Muscle of leg (tissue), 11 donors: ENCODE data around the gene TP53RK. TPM values are rescaled to one million over a fixed set of nuclear protein-coding genes. Genes with fewer than 3 reads are reported as not detected.
A peak's percentile ranks its signal among the peaks of the same experiment; 100 is the strongest.

ENCODE experiments used
- DNase-seq: peaks from one replicate; pipeline ENCODE4 v3.0.0; 2013
- H3K27ac ChIP-seq: one replicate; pipeline ENCODE4 v1.5.1; 2013; ENCODE audit warnings: mild to moderate bottlenecking, low read length, control low read depth
- H3K27me3 ChIP-seq: one replicate; pipeline ENCODE4 v1.6.1; 2013; ENCODE audit warnings: low read length; ENCODE audit not compliant: control insufficient read depth, insufficient read depth
- H3K36me3 ChIP-seq: one replicate; pipeline ENCODE4 v1.6.1; 2013; ENCODE audit warnings: low read length; ENCODE audit not compliant: control insufficient read depth, insufficient read depth
- H3K4me1 ChIP-seq: one replicate; pipeline ENCODE4 v1.6.1; 2013; ENCODE audit warnings: low read length; ENCODE audit not compliant: control insufficient read depth, insufficient read depth
- H3K4me3 ChIP-seq: one replicate; pipeline ENCODE4 v1.5.1; 2013; ENCODE audit warnings: low read length, control low read depth
- H3K9me3 ChIP-seq: replicated peaks from 2 replicates; pipeline ENCODE4 v1.6.1; 2013; ENCODE audit warnings: low read depth, low read length; ENCODE audit not compliant: control insufficient read depth
- WGBS: methylation state at CpG from one replicate; pipeline ENCODE4 v1.1.5; 2013; ENCODE audit warnings: missing lambda C conversion rate; ENCODE audit not compliant: insufficient coverage; 5-methylcytosine and 5-hydroxymethylcytosine counted together
- polyA plus RNA-seq, 8 donors: library from polyadenylated mRNA; unstranded; fragments of 120-200 nt; gene quantifications; one replicate each; pipeline versions ENCODE4 v1.2.1 to v1.2.3, GENCODE V29; 2013; ENCODE audit warnings: inconsistent platforms in 1 of 8, low replicate concordance in 1 of 8; ENCODE audit not compliant: insufficient read length in 8 of 8, insufficient read depth in 1 of 8
- total RNA-seq: library from RNA; stranded (reverse); fragments of 120-200 nt; gene quantifications from one replicate; pipeline ENCODE4 v1.2.4, GENCODE V29; 2013

TP53RK gene
- total and polyA plus RNA-seq, 9 donors: 9.4 to 12.5 (median 10.1) TPM

DNA sequence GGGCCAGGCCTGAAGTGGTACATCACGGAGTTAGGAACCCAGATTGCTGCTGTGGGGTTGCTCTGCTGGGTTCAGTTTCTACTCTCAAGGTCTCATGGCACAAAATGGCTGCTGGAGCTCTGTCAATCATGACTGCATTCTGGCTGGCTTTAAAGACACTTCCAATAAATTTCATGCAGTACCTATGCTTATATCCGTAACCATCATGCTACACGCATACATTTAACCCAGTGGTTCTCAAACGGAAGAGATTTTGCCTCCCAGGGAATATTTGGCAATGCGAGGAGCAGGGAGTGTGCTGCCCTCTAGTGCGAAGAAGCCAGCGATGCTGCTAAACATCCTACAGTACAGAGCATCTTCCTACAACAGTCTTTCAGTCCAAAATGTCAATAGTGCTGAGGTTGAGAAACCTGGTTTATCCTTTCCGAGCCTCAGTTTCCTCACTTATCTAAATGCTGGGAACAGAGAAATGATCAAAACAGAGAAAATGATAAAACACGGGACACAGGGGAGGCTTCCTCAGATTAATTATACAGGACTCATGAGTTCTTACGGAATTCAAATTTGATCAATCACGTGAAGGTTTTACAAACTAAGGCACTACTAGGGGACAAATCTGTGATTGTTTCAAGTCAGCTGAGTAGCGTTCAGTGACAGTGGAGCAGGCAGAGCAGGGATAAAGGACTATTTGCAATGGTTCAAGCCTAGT lies 10.6 kb upstream of the TP53RK start:
- 59% methylated on average over 7 of the region's 12 CpGs for WGBS
- Histone ChIP-seq H3K4me1 (no peaks in the 10 kb centered on the region), H3K27ac (no peak overlapping the region), H3K4me3 (no peak overlapping the region), H3K9me3 (peaks cover 4% of the 10 kb centered on the region), H3K27me3 (no peaks in the 10 kb centered on the region), H3K36me3 (no peaks in the 10 kb centered on the region)
- no peak for DNase-seq

DNA sequence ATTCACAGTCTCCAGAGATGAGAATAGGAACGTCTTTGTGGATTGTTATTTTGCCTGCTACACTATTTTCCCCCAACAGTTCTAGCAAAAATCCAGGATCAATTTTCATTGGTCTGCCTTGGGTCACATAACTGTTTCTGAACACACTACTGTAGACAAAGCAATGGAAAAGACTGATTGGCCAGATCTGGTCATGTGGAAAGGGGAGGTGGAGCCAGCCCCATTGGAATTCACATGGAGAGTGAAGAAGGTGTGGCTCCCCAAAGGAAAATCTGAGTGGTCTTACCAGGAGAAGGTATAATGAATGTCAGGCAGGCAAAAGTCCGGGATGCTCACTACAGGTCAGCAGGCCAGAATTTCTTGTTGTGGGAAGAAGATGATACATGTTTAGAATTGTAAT lies 9.5 kb upstream of the TP53RK start:
- H3K27me3 ChIP-seq: no peaks in the 10 kb centered on the region

GRCh38 chr20:46696791-46697279 lies 7.6 kb upstream of the TP53RK start:
- H3K4me1 ChIP-seq: no peaks in the 10 kb centered on the region
- no peaks in the 10 kb centered on the region for H3K36me3 ChIP-seq
- no peak overlapping the region for H3K4me3 ChIP-seq
- DNase-seq: no peak
- no peak overlapping the region for H3K27ac ChIP-seq
- WGBS: 73% methylated on average over 2 of the region's 3 CpGs
- peaks cover 4% of the 10 kb centered on the region for H3K9me3 ChIP-seq
- H3K27me3 ChIP-seq: no peaks in the 10 kb centered on the region

More for the DNA sequence above, 9.5 kb upstream of the TP53RK start:
- Histone ChIP-seq H3K36me3 (no peaks in the 10 kb centered on the region), H3K27ac (no peak overlapping the region), H3K4me1 (no peaks in the 10 kb centered on the region), H3K9me3 (peaks cover 4% of the 10 kb centered on the region), H3K4me3 (no peak overlapping the region)
- no peak for DNase-seq
- WGBS: 78% methylated on average over 1 of the region's 2 CpGs

DNA sequence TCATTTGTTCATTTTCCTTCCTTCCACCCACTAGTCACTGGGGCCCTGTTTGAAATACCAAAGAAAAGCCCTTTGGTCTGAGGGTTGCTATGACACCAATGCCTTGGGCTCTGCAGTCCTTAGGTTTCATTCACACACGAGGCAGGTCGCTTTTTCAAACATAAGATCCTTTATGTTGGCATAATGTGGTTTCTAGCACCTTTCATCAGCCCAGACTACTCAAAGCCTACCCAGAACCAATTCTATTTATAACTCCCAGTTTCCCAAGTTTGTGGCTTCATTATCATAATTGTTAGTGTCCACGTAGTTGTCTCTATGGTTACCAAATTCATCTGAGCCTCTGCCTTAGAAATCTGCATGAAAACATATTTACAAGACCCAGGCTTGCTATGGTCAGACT lies 6.6 kb upstream of the TP53RK start:
- Histone ChIP-seq H3K9me3 (peaks cover 4% of the 10 kb centered on the region), H3K4me3 (no peak overlapping the region), H3K27me3 (no peaks in the 10 kb centered on the region), H3K36me3 (no peaks in the 10 kb centered on the region), H3K27ac (no peak overlapping the region), H3K4me1 (no peaks in the 10 kb centered on the region)
- DNase-seq: no peak
- no CpG with 5 or more reads among the region's 3 CpGs for WGBS

- Histone ChIP-seq H3K36me3 (no peaks in the 10 kb centered on the region), H3K27me3 (no peaks in the 10 kb centered on the region), H3K4me1 (peaks cover 2% of the 10 kb centered on the region), H3K27ac (no peak overlapping the region), H3K9me3 (peaks cover 1% of the 10 kb centered on the region), H3K4me3 (no peak overlapping the region)
- WGBS: no CpG with 5 or more reads among the region's 2 CpGs
- DNase-seq: peak; percentile 58
Observed at GRCh38 chr20:46694484-46694883, 5.2 kb upstream of the TP53RK start.

GRCh38 chr20:46691196-46691595 lies 2.0 kb upstream of the TP53RK start:
- H3K27ac ChIP-seq: no peak overlapping the region
- peaks cover 4% of the 10 kb centered on the region for H3K36me3 ChIP-seq
- no CpG with 5 or more reads among the region's 4 CpGs for WGBS

DNA sequence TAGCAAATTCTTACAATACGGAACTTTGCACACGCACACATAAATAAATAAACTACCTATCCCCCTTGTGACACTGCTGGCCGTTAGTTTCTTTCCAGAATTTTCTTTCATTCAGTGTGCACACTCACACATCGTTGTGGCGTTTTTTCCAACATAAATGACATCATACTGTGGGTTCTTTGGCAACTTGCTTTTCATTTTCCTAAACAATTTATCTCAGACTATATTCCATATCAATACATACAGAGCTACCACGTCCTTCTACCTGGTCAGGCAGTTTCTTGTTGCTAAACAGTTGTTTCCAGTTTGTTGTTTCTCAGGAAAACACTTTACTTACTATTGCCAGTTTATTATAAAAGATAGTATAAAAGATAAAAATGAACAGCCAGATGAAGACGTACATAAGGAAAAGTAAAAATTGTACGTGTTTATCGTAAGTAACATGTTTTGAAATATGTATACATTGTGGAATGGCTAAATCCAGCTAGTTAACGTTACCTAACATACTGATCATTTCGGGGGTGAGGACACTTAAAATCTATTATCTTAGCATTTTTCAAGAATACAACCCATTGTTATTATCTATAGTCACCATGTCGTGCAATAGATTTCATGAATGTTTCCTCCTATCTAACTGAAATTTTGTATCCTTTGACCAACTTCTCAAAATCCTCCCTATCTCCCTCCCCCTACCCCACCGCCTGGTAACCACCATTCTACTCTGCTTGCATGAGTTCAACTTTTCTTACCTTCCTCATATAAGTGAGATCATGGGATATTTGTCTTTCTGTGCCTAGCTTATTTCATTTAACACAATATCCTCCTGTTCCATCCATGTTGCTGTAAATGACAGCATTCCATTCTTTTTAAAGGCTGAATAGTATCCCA lies 1.2 kb upstream of the TP53RK start:
- Histone ChIP-seq H3K9me3 (no peaks in the 10 kb centered on the region), H3K27me3 (no peaks in the 10 kb centered on the region), H3K4me1 (peaks cover 12% of the 10 kb centered on the region), H3K27ac (peak overlapping the region; percentile 94), H3K36me3 (peaks cover 4% of the 10 kb centered on the region), H3K4me3 (peak overlapping the region; percentile 79)
- 40% methylated on average over 8 of the region's 13 CpGs for WGBS
- no peak for DNase-seq

More at GRCh38 chr20:46691196-46691595, 2.0 kb upstream of the TP53RK start:
- H3K9me3 ChIP-seq: no peaks in the 10 kb centered on the region
- no peak for DNase-seq
- no peaks in the 10 kb centered on the region for H3K27me3 ChIP-seq
- peaks cover 12% of the 10 kb centered on the region for H3K4me1 ChIP-seq
- no peak overlapping the region for H3K4me3 ChIP-seq

DNA sequence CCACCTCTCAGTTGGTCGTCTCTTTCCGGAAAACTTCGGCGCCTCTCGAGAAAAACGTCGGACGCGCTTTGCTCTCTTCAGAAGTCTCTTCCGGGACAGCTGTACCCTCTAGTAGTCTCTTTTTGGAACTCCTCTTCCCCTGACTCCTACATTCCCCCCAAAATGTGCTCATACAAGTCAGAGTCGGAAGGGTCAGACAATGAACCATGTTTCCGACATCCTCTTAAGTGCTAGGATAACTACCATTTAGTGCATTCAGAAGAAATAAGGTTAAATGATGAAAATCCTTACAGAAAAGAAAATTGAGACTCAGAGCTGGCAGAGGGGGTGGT lies 476 bp upstream of the TP53RK start:
- Histone ChIP-seq H3K27ac (peak overlapping the region; percentile 94), H3K4me1 (peaks cover 12% of the 10 kb centered on the region), H3K4me3 (peak overlapping the region; percentile 79), H3K27me3 (no peaks in the 10 kb centered on the region), H3K9me3 (no peaks in the 10 kb centered on the region), H3K36me3 (peaks cover 6% of the 10 kb centered on the region)
- WGBS: 0% methylated on average over 10 of the region's 12 CpGs
- no peak for DNase-seq

DNA sequence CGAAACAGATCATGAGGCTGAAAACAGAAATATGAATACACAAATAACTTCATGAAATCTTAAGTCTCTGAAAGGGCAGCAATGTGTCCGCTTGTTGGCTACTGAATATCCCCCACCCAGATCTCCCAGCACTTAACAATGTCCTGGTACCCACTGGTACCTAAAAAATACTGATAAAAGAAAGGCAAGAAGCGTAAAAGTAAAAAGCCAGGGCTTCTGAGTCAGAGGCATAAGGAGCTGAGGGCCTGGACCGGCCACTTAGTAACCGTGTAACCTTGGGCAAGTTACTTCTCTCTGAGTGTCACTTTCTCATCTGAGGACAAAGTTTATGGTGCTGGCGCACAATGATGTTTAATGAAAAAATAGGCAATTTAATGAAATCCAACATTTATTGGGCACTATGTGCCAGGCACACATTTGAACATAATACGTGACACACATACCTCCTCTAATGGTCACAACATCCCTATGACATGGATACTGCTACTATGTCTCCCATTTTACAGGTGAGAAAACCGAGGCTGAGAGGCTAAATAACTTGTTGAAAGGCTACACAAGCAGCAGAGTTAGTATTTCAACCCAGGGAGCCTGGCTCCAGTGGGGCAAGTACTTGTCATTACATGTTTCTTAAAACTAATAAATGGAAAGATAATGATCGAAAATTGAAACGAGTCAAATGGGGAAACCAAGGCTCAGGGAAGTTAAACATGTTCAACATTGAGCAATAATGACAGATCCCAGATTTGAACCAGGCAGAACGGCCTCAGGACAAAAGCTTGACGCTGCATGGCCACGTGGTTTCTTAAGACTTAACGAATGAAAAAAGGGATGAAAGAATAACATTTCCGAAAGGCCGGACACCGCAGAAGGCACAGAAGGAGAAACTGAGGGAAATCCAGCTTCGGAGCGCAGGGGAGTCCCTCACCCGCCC lies 828 bp downstream of the TP53RK start:
- DNase-seq: no peak
- peak overlapping the region; percentile 94 for H3K27ac ChIP-seq
- H3K36me3 ChIP-seq: peaks cover 6% of the 10 kb centered on the region
- no peaks in the 10 kb centered on the region for H3K9me3 ChIP-seq
- WGBS: 4% methylated on average over 14 of the region's 20 CpGs
- H3K4me1 ChIP-seq: peaks cover 21% of the 10 kb centered on the region
- no peaks in the 10 kb centered on the region for H3K27me3 ChIP-seq
- H3K4me3 ChIP-seq: peak overlapping the region; percentile 79
